ENCODE results near the gene NGEF.

DNA sequence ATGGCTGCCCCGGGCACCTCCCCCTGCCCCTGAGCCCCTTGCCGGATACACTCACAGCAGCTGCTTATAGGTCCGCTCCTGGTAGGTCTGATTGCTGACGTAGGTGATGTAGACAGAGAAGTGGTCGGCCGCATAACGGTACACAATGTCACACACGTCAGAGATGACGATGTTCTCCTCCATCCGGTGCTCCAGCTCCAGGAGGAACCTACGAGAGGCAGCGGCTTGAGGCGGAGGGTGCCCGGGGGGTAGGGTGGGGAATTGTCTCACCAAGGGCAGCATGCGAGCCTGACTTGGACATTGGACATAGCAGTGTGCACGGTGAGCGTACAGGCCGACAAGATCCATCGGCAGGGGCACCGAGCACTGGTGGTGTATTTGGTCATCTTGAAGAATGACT lies 120.2 kb downstream of the NGEF start:
- TF ChIP-seq, protein P1, sequence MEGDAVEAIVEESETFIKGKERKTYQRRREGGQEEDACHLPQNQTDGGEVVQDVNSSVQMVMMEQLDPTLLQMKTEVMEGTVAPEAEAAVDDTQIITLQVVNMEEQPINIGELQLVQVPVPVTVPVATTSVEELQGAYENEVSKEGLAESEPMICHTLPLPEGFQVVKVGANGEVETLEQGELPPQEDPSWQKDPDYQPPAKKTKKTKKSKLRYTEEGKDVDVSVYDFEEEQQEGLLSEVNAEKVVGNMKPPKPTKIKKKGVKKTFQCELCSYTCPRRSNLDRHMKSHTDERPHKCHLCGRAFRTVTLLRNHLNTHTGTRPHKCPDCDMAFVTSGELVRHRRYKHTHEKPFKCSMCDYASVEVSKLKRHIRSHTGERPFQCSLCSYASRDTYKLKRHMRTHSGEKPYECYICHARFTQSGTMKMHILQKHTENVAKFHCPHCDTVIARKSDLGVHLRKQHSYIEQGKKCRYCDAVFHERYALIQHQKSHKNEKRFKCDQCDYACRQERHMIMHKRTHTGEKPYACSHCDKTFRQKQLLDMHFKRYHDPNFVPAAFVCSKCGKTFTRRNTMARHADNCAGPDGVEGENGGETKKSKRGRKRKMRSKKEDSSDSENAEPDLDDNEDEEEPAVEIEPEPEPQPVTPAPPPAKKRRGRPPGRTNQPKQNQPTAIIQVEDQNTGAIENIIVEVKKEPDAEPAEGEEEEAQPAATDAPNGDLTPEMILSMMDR (IDR thresholded peaks at IDR 0.05) = no peak
- TF ChIP-seq POLR2A (IDR thresholded peaks at IDR 0.05) = no peak
